HCT116 (cell line): ENCODE measurements around the gene ALK. TPM values are rescaled to one million over a fixed set of nuclear protein-coding genes. Genes with fewer than 3 reads are reported as not detected.

Experiments used
- ATAC-seq: fragments of 200-7000 bp; cut with Tn5 transposase; 2 replicates; pipeline ENCODE4 v1.9.1; 2020; ENCODE audit warnings: mild to moderate bottlenecking, moderate library complexity
- BruUV-seq: library from RNA; stranded (reverse); fragments of 400-500 nt; replicated peaks from 2 replicates; lab custom pipeline; 2021; lab: Mats Ljungman, UMichigan
- CTCF ChIA-PET: fragments of 300-600 bp; sonication (Branson Sonifier 250); formaldehyde crosslinking; loops from one replicate; lab custom pipeline; 2021; ENCODE audit warnings: antibody characterized with exemption; lab: Charles Lee
- POLR2A ChIA-PET: fragments of 300-600, 350-600 bp; sonication (Branson Sonifier 250); formaldehyde crosslinking; loops from one replicate; lab custom pipeline; 2021; ENCODE audit warnings: antibody characterized with exemption; lab: Charles Lee
- RAD21 ChIA-PET, 2 experiments: fragments of 300-600 bp; sonication (Branson Sonifier 250); formaldehyde crosslinking; loops; one replicate each; lab custom pipeline; 2023; ENCODE audit warnings: low total read pairs in 2 of 2; ENCODE audit not compliant: uncharacterized antibody in 2 of 2, unreplicated experiment in 2 of 2, low non-redundant PET in 1 of 2; lab: Charles Lee
- DNase-seq: peaks from one replicate; pipeline ENCODE4 v3.0.0-alpha.2; 2010; ENCODE audit warnings: low read depth, low spot score
- H2AFZ ChIP-seq: fragments of 200-600 bp; shearing (Covaris generic), sonication (generic); 2 replicates; pipeline ENCODE4 v1.6.1; 2017; ENCODE audit warnings: low read depth, mixed run types, mixed read lengths, antibody characterized with exemption, low read length; ENCODE audit not compliant: poor library complexity, severe bottlenecking
- H3K27ac ChIP-seq: 2 replicates; pipeline ENCODE4 v1.5.1; 2012; ENCODE audit warnings: low read depth, low read length
- H3K27me3 ChIP-seq: fragments of 200-600 bp; sonication (generic); 2 replicates; pipeline ENCODE4 v1.6.1; 2016; ENCODE audit warnings: mixed run types, low read length, mixed read lengths; ENCODE audit not compliant: insufficient read depth
- H3K36me3 ChIP-seq, 2 experiments: fragments of 200-500 bp in 1 of 2; fragments of 200-600 bp in 1 of 2; sonication (Bioruptor generic) in 1 of 2; sonication (generic) in 1 of 2; 2 replicates each; pipeline versions ENCODE4 v1.5.1 to v1.6.1; 2014 to 2016; ENCODE audit warnings: low read length in 2 of 2, inconsistent platforms in 1 of 2, mixed read lengths in 1 of 2, mixed run types in 1 of 2; ENCODE audit not compliant: insufficient read depth in 2 of 2, control insufficient read depth in 1 of 2
- H3K4me1 ChIP-seq, 2 experiments: fragments of 200-600 bp in 1 of 2; sonication (generic) in 1 of 2; 2 replicates each; pipeline versions ENCODE4 v1.5.1 to v1.6.1; 2012 to 2017; ENCODE audit warnings: low read length in 2 of 2, inconsistent platforms in 1 of 2, mild to moderate bottlenecking in 1 of 2, mixed read lengths in 1 of 2, mixed run types in 1 of 2, moderate library complexity in 1 of 2; ENCODE audit not compliant: insufficient read depth in 2 of 2, control insufficient read depth in 1 of 2
- H3K4me2 ChIP-seq: fragments of 200-600 bp; sonication (generic); 2 replicates; pipeline ENCODE4 v1.6.1; 2017; ENCODE audit warnings: mixed run types, low read length, mixed read lengths
- H3K4me3 ChIP-seq, 2 experiments: fragments of 200-600 bp in 1 of 2; sonication (generic) in 1 of 2; replicated peaks in 1 of 2; 2 replicates each; pipeline ENCODE4 v1.5.1; 2011 to 2016; ENCODE audit warnings: low read length in 2 of 2, control low read depth in 1 of 2, low read depth in 1 of 2, mild to moderate bottlenecking in 1 of 2, mixed read lengths in 1 of 2, mixed run types in 1 of 2
- H3K79me2 ChIP-seq: fragments of 200-600 bp; sonication (generic); 2 replicates; pipeline ENCODE4 v1.6.1; 2017; ENCODE audit warnings: mild to moderate bottlenecking, mixed run types, low read length, moderate library complexity, mixed read lengths; ENCODE audit not compliant: insufficient read depth
- H3K9ac ChIP-seq: fragments of 200-600 bp; sonication (generic); 2 replicates; pipeline ENCODE4 v1.6.1; 2016; ENCODE audit warnings: low read length, mixed read lengths
- H3K9me2 ChIP-seq: fragments of 200-600 bp; sonication (generic), shearing (Covaris generic); 2 replicates; pipeline ENCODE4 v1.6.1; 2017; ENCODE audit warnings: mixed run types, mild to moderate bottlenecking, moderate library complexity; ENCODE audit not compliant: insufficient read depth
- H3K9me3 ChIP-seq, 2 experiments: fragments of 200-500 bp in 1 of 2; fragments of 200-600 bp in 1 of 2; sonication (Bioruptor generic) in 1 of 2; sonication (generic) in 1 of 2; 2 replicates each; pipeline ENCODE4 v1.6.1; 2014 to 2017; ENCODE audit warnings: low read length in 2 of 2, mixed read lengths in 2 of 2, inconsistent platforms in 1 of 2, low read depth in 1 of 2, mild to moderate bottlenecking in 1 of 2, mixed run types in 1 of 2, moderate library complexity in 1 of 2; ENCODE audit not compliant: control insufficient read depth in 1 of 2, insufficient read depth in 1 of 2
- H4K20me1 ChIP-seq: fragments of 200-600 bp; sonication (generic), shearing (Covaris generic); 2 replicates; pipeline ENCODE4 v1.6.1; 2017; ENCODE audit warnings: mixed run types, mild to moderate bottlenecking, moderate library complexity; ENCODE audit not compliant: insufficient read depth
- ATF3 ChIP-seq: IDR thresholded peaks from 2 replicates; pipeline ENCODE4 v1.6.1; 2012
- CBX3 ChIP-seq: IDR thresholded peaks from 2 replicates; pipeline ENCODE4 v1.6.1; 2012; ENCODE audit warnings: low read depth
- CTCF ChIP-seq, 3 experiments: fragments of 200-600 bp in 1 of 3; sonication (generic) in 1 of 3; IDR thresholded peaks in 2 of 3; conservative IDR thresholded peaks in 1 of 3; 2 replicates each; pipeline ENCODE4 v1.5.1; 2012 to 2017; ENCODE audit warnings: low read depth in 2 of 3, low read length in 2 of 3, antibody characterized with exemption in 1 of 3, borderline replicate concordance in 1 of 3, control low read depth in 1 of 3, mild to moderate bottlenecking in 1 of 3, mixed read lengths in 1 of 3, mixed run types in 1 of 3, moderate library complexity in 1 of 3; ENCODE audit not compliant: insufficient read depth in 1 of 3
- EGR1 ChIP-seq: IDR thresholded peaks from 2 replicates; pipeline ENCODE4 v1.6.1; 2012; ENCODE audit warnings: low read depth
- ELF1 ChIP-seq: IDR thresholded peaks from 2 replicates; pipeline ENCODE4 v1.6.1; 2012; ENCODE audit warnings: low read depth, borderline replicate concordance
- EZH2 ChIP-seq: fragments of 200-600 bp; sonication (generic); IDR thresholded peaks from 2 replicates; pipeline ENCODE4 v1.6.1; 2017; ENCODE audit warnings: antibody characterized with exemption, mixed run types
- EZH2phosphoT487 ChIP-seq: fragments of 200-600 bp; IDR thresholded peaks from 2 replicates; pipeline ENCODE4 v1.6.1; 2018; ENCODE audit warnings: antibody characterized with exemption, borderline replicate concordance
- JUND ChIP-seq: IDR thresholded peaks from 2 replicates; pipeline ENCODE4 v1.6.1; 2012
- MAX ChIP-seq: IDR thresholded peaks from 2 replicates; pipeline ENCODE4 v1.6.1; 2012
- POLR2A ChIP-seq: IDR thresholded peaks from 2 replicates; pipeline ENCODE4 v1.7.0; 2011; ENCODE audit warnings: borderline replicate concordance; ENCODE audit not compliant: insufficient read depth, insufficient read length; ENCODE audit errors: extremely low read depth
- POLR2AphosphoS5 ChIP-seq: IDR thresholded peaks from 2 replicates; pipeline ENCODE4 v1.6.1; 2011; ENCODE audit warnings: mild to moderate bottlenecking, low read depth, low read length, moderate library complexity
- SIN3A ChIP-seq: IDR thresholded peaks from 2 replicates; pipeline ENCODE4 v1.6.1; 2012; ENCODE audit warnings: low read depth
- SP1 ChIP-seq: IDR thresholded peaks from 2 replicates; pipeline ENCODE4 v1.6.1; 2012; ENCODE audit warnings: low read depth
- SRF ChIP-seq: IDR thresholded peaks from 2 replicates; pipeline ENCODE4 v1.6.1; 2012; ENCODE audit warnings: low read depth
- TCF7L2 ChIP-seq: IDR thresholded peaks from 2 replicates; pipeline ENCODE4 v1.7.0; 2011; ENCODE audit warnings: borderline replicate concordance, inconsistent platforms; ENCODE audit not compliant: insufficient read depth, insufficient read length; ENCODE audit errors: extremely low read depth
- ZFX ChIP-seq: fragments of 450-650 bp; IDR thresholded peaks from 2 replicates; pipeline ENCODE4 v1.6.1; 2017
- ZNF274 ChIP-seq: fragments of 200-500 bp; sonication (Bioruptor generic); IDR thresholded peaks from 2 replicates; pipeline ENCODE4 v1.6.1; 2014; ENCODE audit warnings: mild to moderate bottlenecking, low read depth, low read length, inconsistent platforms
- intact Hi-C: fragments of 100-400 bp; cut with micrococcal nuclease; formaldehyde crosslinking; loops from 2 replicates; pipeline ENCODE4 v1.10.0; 2022
- total RNA-seq: library from RNA; stranded (reverse); gene quantifications from one replicate; pipeline ENCODE4 v1.2.1, GENCODE V29; 2021; ENCODE audit not compliant: unreplicated experiment
- TF ChIP-seq, protein P1 (sequence below): IDR thresholded peaks from 2 replicates; pipeline ENCODE4 v1.6.1; 2011; ENCODE audit warnings: mild to moderate bottlenecking, low read length, moderate library complexity; ENCODE audit not compliant: insufficient replicate concordance; ENCODE audit errors: extremely low read depth

The ALK gene
- total RNA-seq, 1 experiment from 2014 or later, result not detected

- TF ChIP-seq ZFX (no peak), JUND (no peak), EZH2phosphoT487 (no peak), MAX (no peak), EZH2 (no peak), POLR2AphosphoS5 (no peak), EGR1 (no peak), ELF1 (no peak), CTCF (IDR thresholded peaks at IDR 0.05 in 2 of 3, conservative IDR thresholded peaks at IDR 0.05 in 1 of 3; ENCODE audit: borderline replicate concordance in 1 of 3, insufficient read depth in 1 of 3, low read depth in 2 of 3, low read length in 2 of 3) (no peak), POLR2A (no peak), SP1 (no peak), TCF7L2 (no peak), SRF (no peak), CBX3 (no peak), SIN3A (no peak), ZNF274 (no peak), ATF3 (no peak)
- TF ChIP-seq, protein P1, sequence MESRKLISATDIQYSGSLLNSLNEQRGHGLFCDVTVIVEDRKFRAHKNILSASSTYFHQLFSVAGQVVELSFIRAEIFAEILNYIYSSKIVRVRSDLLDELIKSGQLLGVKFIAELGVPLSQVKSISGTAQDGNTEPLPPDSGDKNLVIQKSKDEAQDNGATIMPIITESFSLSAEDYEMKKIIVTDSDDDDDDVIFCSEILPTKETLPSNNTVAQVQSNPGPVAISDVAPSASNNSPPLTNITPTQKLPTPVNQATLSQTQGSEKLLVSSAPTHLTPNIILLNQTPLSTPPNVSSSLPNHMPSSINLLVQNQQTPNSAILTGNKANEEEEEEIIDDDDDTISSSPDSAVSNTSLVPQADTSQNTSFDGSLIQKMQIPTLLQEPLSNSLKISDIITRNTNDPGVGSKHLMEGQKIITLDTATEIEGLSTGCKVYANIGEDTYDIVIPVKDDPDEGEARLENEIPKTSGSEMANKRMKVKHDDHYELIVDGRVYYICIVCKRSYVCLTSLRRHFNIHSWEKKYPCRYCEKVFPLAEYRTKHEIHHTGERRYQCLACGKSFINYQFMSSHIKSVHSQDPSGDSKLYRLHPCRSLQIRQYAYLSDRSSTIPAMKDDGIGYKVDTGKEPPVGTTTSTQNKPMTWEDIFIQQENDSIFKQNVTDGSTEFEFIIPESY, result no peak
- Histone ChIP-seq H3K79me2 (no peaks in the 10 kb centered on the region), H4K20me1 (no peaks in the 10 kb centered on the region; the same call in 1 of the 2 replicates), H3K27me3 (peaks cover 16% of the 10 kb centered on the region), H3K4me3 (no peak overlapping the region), H3K9me2 (no peaks in the 10 kb centered on the region), H3K9ac (no peak overlapping the region), H3K36me3 (no peaks in the 10 kb centered on the region), H3K4me1 (no peaks in the 10 kb centered on the region), H3K27ac (no peak overlapping the region), H3K4me2 (no peak overlapping the region), H3K9me3 (no peaks in the 10 kb centered on the region), H2AFZ (no peak overlapping the region)
- BruUV-seq, result no TSS peak
- DNase-seq (no peak), ATAC-seq (no peak)
- intact Hi-C loops, result no loop called here
- ChIA-PET RAD21 (no interaction called here), POLR2A (no interaction called here), CTCF (no interaction called here)
Observed at GRCh38 chr2:29590211-29590610, 331.2 kb downstream of the ALK start.
